GM10248 (cell line): ENCODE results near the gene NELL1.

Source experiments
- CTCF ChIA-PET: fragments of 300-600 bp; sonication (Branson Sonifier 250); formaldehyde crosslinking; extraction: SDS; loops from one replicate; lab custom pipeline; 2021; ENCODE audit warnings: antibody characterized with exemption; lab: Yijun Ruan, JAX
- POLR2A ChIA-PET: fragments of 350-650 bp; sonication (Branson Sonifier 250); formaldehyde crosslinking; extraction: SDS; loops from one replicate; lab custom pipeline; 2020; ENCODE audit warnings: antibody characterized with exemption; lab: Yijun Ruan, JAX
- DNase-seq: peaks from one replicate; pipeline ENCODE4 v3.0.0; 2012; ENCODE audit errors: extremely low spot score
- TF ChIP-seq, protein P1 (sequence below): IDR thresholded peaks from 2 replicates; pipeline ENCODE4 v1.5.1; 2012; ENCODE audit warnings: mild to moderate bottlenecking, low read depth; ENCODE audit errors: extremely low read depth, missing control alignments, control extremely low read depth

NELL1 gene

DNA sequence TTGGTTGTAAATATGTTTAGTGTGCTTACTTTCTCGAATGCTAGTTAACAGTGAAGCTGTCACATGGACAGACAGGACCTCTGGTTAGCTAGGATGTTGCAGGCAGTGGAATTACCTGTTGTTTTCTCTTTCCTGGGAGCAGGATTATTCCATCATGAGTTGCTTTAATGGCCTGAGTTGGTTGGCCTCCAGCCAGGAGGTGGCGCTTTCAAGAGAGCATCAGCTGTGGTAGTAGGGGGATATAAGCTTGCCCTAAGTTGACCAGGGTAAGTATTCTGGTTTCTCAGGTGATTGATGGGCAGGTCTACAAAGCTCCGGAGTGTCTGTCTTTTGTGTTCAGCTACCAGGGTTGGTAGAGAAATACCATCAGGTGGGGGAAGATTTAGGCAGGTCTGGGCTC, 43.5 kb downstream of the NELL1 start:
- TF ChIP-seq, protein P1, sequence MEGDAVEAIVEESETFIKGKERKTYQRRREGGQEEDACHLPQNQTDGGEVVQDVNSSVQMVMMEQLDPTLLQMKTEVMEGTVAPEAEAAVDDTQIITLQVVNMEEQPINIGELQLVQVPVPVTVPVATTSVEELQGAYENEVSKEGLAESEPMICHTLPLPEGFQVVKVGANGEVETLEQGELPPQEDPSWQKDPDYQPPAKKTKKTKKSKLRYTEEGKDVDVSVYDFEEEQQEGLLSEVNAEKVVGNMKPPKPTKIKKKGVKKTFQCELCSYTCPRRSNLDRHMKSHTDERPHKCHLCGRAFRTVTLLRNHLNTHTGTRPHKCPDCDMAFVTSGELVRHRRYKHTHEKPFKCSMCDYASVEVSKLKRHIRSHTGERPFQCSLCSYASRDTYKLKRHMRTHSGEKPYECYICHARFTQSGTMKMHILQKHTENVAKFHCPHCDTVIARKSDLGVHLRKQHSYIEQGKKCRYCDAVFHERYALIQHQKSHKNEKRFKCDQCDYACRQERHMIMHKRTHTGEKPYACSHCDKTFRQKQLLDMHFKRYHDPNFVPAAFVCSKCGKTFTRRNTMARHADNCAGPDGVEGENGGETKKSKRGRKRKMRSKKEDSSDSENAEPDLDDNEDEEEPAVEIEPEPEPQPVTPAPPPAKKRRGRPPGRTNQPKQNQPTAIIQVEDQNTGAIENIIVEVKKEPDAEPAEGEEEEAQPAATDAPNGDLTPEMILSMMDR: no peak
- POLR2A ChIA-PET: no interaction called here
- DNase-seq: no peak
- CTCF ChIA-PET: interaction anchor here (1.2 to 1.9 kb wide), 2 partner anchors 9 to 17 kb away, joined by 3 to 6 read pairs; no protein-coding TSS in a partner anchor

DNA sequence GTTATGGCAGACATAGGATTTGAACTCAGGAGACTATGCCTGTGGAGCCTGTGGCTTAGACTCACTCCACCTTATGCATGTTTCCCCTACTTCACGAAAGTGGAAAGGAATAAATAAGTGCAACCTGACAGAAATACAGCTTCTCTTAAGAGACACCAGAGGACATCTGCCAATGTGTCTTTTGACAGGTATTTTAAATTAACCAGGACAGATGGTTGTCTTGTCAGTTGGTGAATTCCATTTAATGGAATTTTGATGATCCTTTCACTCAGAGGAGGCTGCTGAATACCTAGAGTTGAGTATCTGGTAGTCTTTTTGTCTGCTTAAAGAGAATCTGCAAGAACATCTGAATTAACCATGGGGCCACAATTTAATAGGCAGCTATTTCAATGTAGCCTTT, 46.1 kb downstream of the NELL1 start:
- TF ChIP-seq, protein P1: no peak
- POLR2A ChIA-PET: no interaction called here
- CTCF ChIA-PET: interaction anchor here (1.2 kb wide), 1 partner anchor 24 kb away, joined by 3 read pairs; no protein-coding TSS in a partner anchor
- no peak for DNase-seq

DNA sequence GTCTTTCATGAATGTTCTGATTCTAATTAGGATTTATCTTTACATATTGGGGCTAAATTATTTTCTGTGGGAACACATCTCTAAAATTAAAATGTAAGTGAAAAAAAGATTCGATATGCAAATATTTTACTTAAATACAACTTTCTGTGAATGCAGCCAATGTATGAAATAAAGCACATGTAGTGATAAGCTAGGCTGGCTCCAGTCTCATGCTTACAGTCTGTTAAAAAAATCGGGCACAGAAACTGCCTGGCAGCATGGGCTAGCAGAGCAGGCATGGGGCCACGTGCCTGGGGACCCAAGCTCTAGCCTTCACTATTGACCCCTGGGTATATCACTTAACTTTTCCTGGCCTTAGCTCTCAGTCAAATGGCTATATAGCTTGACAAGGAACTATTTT, 46.5 kb downstream of the NELL1 start:
- TF ChIP-seq, protein P1: no peak
- ChIA-PET CTCF (interaction anchor here (1.2 kb wide), 1 partner anchor 23 kb away, joined by 3 read pairs; no protein-coding TSS in a partner anchor), POLR2A (no interaction called here)
- DNase-seq: no peak

DNA sequence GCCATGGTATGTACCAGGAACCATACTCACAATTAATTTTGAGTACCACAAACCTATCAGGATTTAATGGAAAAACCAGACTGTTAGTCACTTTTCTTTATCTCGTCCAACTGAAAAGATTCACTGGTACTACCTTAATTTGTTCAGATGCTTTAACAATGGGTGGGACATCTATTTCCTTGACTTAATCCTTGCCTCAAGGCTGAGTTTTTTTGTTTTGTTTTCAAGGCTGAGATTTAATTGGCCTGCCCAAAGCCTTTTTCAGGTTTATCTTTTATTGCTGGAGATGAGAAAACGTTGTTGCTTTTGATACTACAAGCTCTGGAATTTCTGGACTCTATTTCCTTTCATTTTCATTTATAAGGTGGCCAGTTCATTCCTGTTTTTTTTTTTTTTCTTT, 50.4 kb downstream of the NELL1 start:
- no peak for DNase-seq
- ChIA-PET POLR2A (no interaction called here), CTCF (interaction anchor here (1.4 kb wide), 1 partner anchor 24 kb away, joined by 3 read pairs; no protein-coding TSS in a partner anchor)
- TF ChIP-seq, protein P1: no peak

DNA sequence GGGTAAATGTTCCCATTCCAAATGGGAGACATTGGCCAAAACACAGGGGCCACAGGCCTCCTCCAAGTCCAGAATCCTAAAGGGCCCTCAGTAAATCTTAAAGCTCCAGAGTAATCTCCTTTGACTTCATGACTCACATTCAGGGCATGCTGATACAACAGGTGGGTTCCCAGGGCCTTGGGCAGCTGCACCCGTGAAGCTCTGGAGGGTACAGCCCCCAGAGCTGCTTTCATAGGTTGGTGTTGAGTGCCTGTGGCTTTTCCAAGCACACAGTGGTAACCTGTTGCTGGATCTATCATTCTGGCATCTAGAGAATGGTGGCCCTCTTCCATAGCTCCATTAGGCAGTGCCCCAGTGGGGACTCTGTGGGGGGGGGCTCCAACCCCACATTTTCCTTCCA, 54.0 kb downstream of the NELL1 start:
- TF ChIP-seq, protein P1: no peak
- no peak for DNase-seq
- ChIA-PET POLR2A (no interaction called here), CTCF (interaction anchor here (1.3 kb wide), 1 partner anchor 12 kb away, joined by 3 read pairs; no protein-coding TSS in a partner anchor)

DNA sequence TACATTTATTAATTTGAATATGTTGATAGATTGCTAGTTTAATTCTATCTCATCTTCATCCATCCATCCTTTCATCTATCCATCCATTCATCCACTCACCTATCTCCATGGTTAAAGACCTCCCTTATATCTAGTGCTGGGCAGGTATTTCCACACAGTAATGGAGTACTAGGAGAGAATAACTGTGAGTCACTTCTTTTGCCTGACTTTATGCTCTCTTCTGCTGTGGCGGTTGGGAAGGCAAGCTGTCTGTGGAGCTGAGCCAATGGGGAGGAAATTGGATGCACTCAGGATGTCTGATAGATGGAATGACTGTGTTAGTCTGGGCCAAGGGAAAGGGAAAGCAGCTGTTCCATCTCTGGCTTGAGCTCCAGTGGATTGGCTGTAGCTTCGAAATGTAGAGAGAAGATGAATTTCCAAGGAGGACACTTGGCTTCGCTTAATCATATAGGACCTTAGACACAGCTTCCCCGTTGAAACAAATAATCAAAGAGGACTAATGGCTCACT, 60.3 kb downstream of the NELL1 start:
- DNase-seq: no peak
- TF ChIP-seq, protein P1: no peak
- ChIA-PET CTCF (interaction anchor here (1.3 kb wide), 1 partner anchor 16 kb away, joined by 6 read pairs; no protein-coding TSS in a partner anchor), POLR2A (no interaction called here)
